Fibroblast of skin of right biceps (primary cell): ENCODE measurements around the gene MAPKAP1.
"Not testable (repeated sequence)": the region's sequence is repeated elsewhere in the genome, so short reads cannot be mapped to it uniquely, and the experiment has no call there.

Source experiments
- DNase-seq: peaks from one replicate; pipeline ENCODE4 v3.0.0-alpha.2; 2013

MAPKAP1 gene

GRCh38 chr9:125404733-125405132, 302.3 kb downstream of the MAPKAP1 start:
- no peak for DNase-seq

DNA sequence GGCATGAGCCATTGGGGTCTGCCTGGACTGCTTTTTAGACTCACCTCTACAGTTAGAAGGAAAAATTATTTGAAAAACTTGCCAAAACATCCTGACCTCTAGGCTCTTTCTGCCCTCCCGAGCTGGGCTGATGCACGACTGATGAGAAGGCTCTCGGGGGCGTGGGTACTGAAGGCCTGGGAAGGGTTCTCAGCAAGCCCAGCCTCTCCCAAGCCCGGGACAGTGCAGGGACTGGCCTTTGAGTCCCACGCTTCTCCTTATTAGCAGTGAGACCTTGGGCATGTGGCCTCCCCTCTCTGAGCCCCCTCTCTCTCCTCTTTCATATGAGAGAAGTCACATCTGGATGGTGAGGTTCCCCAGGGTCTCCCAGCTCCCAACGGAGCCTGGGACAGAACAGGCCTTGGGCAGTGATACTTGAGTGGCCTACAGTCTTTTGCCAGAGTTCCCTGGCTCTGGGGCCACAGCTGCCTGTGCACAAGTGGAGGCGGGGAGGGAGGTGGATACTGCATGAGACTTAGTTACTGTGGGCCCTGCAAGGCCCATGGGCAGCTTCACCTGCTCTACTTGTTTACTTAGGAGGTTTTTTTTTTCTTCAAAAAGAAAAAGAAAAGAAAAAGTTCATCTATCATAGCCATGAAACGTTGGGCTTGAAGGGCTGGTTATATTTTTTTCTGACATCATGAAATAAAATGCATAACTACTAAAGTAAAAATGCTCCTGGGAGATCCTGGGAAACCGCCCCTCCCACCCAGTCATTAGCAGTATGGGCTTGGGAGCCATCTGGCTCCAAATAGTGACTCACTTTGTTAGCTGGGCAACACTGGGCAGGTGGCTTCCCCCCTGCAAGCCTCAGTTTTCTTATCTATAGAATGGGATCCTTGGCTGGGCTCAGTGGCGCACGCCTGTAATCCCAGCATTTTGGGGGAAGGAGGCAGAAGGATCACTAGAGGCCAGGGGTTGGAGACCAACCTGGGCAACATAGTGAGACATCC, 306.0 kb downstream of the MAPKAP1 start:
- DNase-seq: peak; percentile 20

GRCh38 chr9:125400232-125400631, 306.8 kb downstream of the MAPKAP1 start:
- not testable (repeated sequence) for DNase-seq

GRCh38 chr9:125399666-125400065, 307.3 kb downstream of the MAPKAP1 start:
- no peak for DNase-seq

DNA sequence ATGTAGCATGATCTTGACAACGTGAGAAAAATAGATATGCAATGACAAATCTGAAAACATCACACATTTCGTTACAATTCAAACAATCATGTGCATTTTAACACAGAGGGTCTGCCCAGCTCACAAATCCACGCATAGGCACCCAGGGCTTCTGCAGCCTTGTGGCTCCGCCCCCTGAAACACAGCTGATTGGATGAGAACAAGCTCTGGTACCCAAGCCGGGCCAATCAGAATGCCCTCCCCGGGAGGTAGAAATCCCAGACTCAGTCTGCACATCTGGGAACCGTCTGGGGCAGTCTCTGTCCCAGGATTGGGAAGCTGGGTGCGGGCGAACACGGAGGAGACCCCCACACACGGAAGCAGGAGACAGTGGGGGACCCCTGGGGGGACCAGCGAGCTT, 307.8 kb downstream of the MAPKAP1 start:
- no peak for DNase-seq

DNA sequence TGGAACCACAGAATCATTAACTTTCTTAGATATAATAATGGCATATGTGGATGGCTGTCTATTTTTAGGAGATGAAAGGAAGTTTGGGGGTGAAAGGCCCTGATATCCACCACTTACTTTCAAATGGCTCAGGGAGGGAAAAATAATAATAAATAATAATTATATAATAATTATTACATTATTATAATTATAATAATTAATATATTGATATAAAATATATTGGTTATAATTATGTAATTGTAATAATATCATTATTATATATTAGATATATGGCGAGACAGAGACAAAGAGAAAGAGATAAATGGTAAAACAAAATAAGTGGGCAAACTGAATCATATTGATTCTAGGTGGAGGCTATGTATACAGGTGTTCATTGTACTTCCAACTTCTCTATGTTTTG, 308.8 kb downstream of the MAPKAP1 start:
- DNase-seq: no peak

DNA sequence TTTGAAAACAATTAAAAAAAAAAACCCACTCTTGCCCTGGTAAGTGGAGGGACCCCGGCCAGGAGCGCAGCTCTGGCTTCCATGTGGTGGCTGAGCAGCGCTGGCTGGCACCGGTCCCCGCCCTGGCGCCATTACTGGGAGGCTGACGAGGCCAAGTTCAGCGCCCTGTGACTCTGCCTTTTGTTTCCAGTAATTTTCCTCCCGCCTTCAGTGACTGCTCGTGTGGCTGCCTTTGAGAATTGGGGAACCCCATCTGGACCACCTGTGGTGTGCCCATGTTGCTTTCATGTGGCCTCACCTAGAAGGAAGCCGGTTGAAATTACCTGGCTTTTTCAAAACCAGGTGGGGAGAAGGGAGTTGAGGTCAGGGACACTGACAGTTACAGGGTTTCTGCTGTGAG, 309.3 kb downstream of the MAPKAP1 start:
- DNase-seq: no peak

- no peak for DNase-seq
Measured at GRCh38 chr9:125396799-125397198, 310.2 kb downstream of the MAPKAP1 start.

- DNase-seq: peak; percentile 48
Measured at GRCh38 chr9:125393426-125393825, 313.6 kb downstream of the MAPKAP1 start.

DNA sequence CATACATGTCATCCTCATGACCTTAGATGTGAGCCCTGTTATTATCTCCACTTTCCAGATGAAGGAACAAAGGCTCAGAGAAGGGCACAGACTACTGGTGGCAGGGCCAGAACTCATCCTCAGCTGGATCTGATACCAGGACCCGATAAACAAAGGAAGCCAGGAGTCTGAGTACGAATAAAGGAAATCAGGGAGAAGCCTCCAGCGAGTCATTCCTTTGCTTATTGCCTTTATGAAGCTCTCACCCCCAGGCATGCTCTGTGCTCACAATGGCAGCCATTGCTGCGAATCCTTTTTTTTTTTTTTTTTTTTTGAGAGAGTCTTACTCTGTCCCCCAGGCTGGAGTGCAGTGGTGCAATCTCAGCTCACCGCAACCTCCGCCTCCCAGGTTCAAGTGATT, 315.3 kb downstream of the MAPKAP1 start:
- peak; percentile 20 for DNase-seq

DNA sequence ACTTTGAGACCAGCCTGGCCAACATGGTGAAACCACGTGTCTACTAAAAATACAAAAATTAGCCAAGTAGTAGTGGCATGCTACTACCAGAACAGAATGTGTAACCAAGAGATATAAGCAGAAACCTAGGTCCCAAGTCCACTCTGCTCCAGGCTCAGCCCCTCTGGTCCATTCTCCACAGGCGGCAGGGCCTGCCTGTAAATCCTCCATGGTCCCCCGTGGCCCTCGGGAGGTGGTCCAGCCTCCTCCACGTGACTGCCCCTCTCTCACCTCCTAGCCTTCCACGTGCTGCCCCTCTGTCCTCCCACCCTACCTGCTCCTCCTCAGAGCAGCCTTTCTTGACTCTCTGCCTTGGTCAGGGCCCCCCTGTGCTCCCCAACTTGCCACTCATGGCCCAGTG, 318.0 kb downstream of the MAPKAP1 start:
- DNase-seq: no peak

DNA sequence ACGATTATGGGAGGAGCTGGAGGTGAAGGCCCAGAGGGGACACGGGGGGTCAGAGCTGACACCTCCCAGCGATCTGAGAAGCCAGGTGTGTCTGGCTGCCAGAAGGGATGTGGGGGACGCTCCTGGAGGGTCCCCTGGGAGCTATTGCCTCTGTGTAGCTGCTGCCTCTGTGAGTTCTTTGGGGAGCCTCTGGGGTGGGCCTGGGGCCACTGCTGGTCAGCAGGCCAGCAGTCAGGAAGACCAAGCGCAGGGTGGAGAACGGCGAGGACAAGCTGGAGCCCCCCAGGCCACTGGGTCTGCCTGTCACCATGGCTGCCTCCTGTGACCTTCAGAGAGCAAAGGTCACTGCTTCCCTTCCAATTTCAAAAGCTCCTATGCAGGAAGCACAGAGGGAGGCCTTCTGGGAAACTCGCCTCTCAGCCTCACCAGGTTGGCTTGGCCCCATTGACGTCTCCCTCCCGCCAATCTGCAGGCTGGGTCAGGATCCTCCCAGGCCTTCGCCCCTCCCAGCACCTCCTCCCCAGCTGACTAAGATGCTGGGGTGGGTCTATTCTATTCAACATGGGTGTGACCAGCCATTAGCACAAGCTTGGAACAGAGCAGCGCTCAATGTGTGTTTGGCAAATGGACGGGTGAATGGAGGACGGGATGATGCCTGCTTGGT, 319.0 kb downstream of the MAPKAP1 start:
- DNase-seq: no peak
